Measurements from ENCODE around the gene PHLDB3.

Gene PHLDB3

GRCh38 chr19:43490759-43491158, 13.8 kb downstream of the PHLDB3 start:
- Histone ChIP-seq H3K36me3 (ENCODE audit: insufficient read depth, low read length) (peaks cover 5% of the 10 kb centered on the region), H3K27me3 (ENCODE audit: control insufficient read depth in 1 of 2, insufficient read depth in 2 of 2, low read length in 2 of 2) (no peaks in the 10 kb centered on the region), H3K4me3 (ENCODE audit: low read depth in 1 of 2, low read length in 2 of 2) (no peak overlapping the region), H3K27ac (ENCODE audit: low read depth, low read length) (no peak overlapping the region), H3K9me3 (ENCODE audit: low read length) (no peaks in the 10 kb centered on the region), H3K4me1 (ENCODE audit: insufficient read depth, low read length) (no peaks in the 10 kb centered on the region), H3K9ac (ENCODE audit: low read length) (no peak overlapping the region)

GRCh38 chr19:43489979-43490599, 14.5 kb downstream of the PHLDB3 start:
- H3K4me1 ChIP-seq (ENCODE audit: insufficient read depth, low read length) = no peaks in the 10 kb centered on the region
- no peaks in the 10 kb centered on the region for H3K36me3 ChIP-seq (ENCODE audit: insufficient read depth, low read length)
- H3K9me3 ChIP-seq (ENCODE audit: low read length) = no peaks in the 10 kb centered on the region
- H3K27ac ChIP-seq (ENCODE audit: low read depth, low read length) = no peak overlapping the region
- no peaks in the 10 kb centered on the region for H3K27me3 ChIP-seq (ENCODE audit: control insufficient read depth in 1 of 2, insufficient read depth in 2 of 2, low read length in 2 of 2)
- H3K9ac ChIP-seq (ENCODE audit: low read length) = no peak overlapping the region
- H3K4me3 ChIP-seq (ENCODE audit: low read depth in 1 of 2, low read length in 2 of 2) = no peak overlapping the region

DNA sequence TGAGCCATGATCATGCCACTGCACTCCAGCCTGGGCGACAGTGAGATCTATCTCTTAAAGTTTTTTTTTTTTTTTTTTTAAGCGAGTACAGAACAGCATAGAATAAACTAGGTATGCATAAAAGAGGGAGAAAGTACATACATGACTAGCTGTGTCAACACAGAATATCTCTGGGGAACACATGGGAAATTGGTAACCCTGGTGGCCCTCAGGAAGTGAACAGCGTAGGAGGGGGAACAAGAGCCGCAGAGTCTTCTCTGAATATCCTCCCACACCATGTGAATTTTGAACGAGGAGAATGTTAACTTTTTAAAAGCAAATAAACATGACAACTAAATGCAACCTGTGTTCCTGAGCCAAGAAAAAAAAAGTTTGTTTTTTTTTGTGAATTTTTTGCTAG, 15.2 kb downstream of the PHLDB3 start:
- Histone ChIP-seq H3K4me1 (ENCODE audit: insufficient read depth, low read length) (no peaks in the 10 kb centered on the region), H3K36me3 (ENCODE audit: insufficient read depth, low read length) (no peaks in the 10 kb centered on the region), H3K9ac (ENCODE audit: low read length) (no peak overlapping the region), H3K9me3 (ENCODE audit: low read length) (no peaks in the 10 kb centered on the region), H3K27me3 (ENCODE audit: control insufficient read depth in 1 of 2, insufficient read depth in 2 of 2, low read length in 2 of 2) (no peaks in the 10 kb centered on the region), H3K4me3 (ENCODE audit: low read depth in 1 of 2, low read length in 2 of 2) (no peak overlapping the region), H3K27ac (ENCODE audit: low read depth, low read length) (no peak overlapping the region)

GRCh38 chr19:43488179-43488578, 16.4 kb downstream of the PHLDB3 start:
- Histone ChIP-seq H3K27ac (ENCODE audit: low read depth, low read length) (no peak overlapping the region), H3K4me1 (ENCODE audit: insufficient read depth, low read length) (no peaks in the 10 kb centered on the region)

GRCh38 chr19:43486412-43486811, 18.1 kb downstream of the PHLDB3 start:
- H3K4me1 ChIP-seq (ENCODE audit: insufficient read depth, low read length) = no peaks in the 10 kb centered on the region
- no peaks in the 10 kb centered on the region for H3K27me3 ChIP-seq (ENCODE audit: control insufficient read depth in 1 of 2, insufficient read depth in 2 of 2, low read length in 2 of 2)
- no peak overlapping the region for H3K27ac ChIP-seq (ENCODE audit: low read depth, low read length)
- H3K36me3 ChIP-seq (ENCODE audit: insufficient read depth, low read length) = no peaks in the 10 kb centered on the region
- H3K4me3 ChIP-seq (ENCODE audit: low read depth in 1 of 2, low read length in 2 of 2) = no peak overlapping the region
- H3K9ac ChIP-seq (ENCODE audit: low read length) = no peak overlapping the region
- H3K9me3 ChIP-seq (ENCODE audit: low read length) = no peaks in the 10 kb centered on the region

More at GRCh38 chr19:43488179-43488578, 16.4 kb downstream of the PHLDB3 start:
- Histone ChIP-seq H3K9me3 (ENCODE audit: low read length) (no peaks in the 10 kb centered on the region), H3K4me3 (ENCODE audit: low read depth in 1 of 2, low read length in 2 of 2) (no peak overlapping the region), H3K36me3 (ENCODE audit: insufficient read depth, low read length) (no peaks in the 10 kb centered on the region), H3K9ac (ENCODE audit: low read length) (no peak overlapping the region), H3K27me3 (ENCODE audit: control insufficient read depth in 1 of 2, insufficient read depth in 2 of 2, low read length in 2 of 2) (no peaks in the 10 kb centered on the region)

DNA sequence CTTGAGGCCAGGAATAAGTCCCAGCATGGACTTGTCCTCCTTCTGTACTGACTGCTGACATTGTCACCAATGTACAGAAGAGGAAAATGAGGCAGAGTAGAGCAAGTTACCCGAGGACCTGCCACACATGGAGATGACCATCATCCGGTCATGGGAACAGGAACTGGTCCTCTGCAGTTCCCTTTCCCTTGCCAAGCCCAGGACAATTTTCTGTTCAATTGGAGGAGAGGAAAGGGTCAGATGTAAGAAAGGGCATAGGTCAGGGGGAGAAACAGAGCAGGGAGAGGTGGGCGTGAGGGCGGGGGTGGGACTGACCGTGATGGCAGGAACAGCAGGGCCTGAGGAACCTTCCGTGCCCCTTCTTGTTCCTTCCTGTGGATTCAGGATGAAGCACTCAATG, 18.6 kb downstream of the PHLDB3 start:
- Histone ChIP-seq H3K9me3 (ENCODE audit: low read length) (no peaks in the 10 kb centered on the region), H3K36me3 (ENCODE audit: insufficient read depth, low read length) (no peaks in the 10 kb centered on the region), H3K27me3 (ENCODE audit: control insufficient read depth in 1 of 2, insufficient read depth in 2 of 2, low read length in 2 of 2) (no peaks in the 10 kb centered on the region), H3K4me3 (ENCODE audit: low read depth in 1 of 2, low read length in 2 of 2) (no peak overlapping the region), H3K27ac (ENCODE audit: low read depth, low read length) (no peak overlapping the region), H3K9ac (ENCODE audit: low read length) (no peak overlapping the region), H3K4me1 (ENCODE audit: insufficient read depth, low read length) (no peaks in the 10 kb centered on the region)

- Histone ChIP-seq H3K4me3 (ENCODE audit: low read depth in 1 of 2, low read length in 2 of 2) (no peak overlapping the region), H3K27ac (ENCODE audit: low read depth, low read length) (no peak overlapping the region), H3K9me3 (ENCODE audit: low read length) (no peaks in the 10 kb centered on the region), H3K9ac (ENCODE audit: low read length) (no peak overlapping the region), H3K36me3 (ENCODE audit: insufficient read depth, low read length) (no peaks in the 10 kb centered on the region), H3K4me1 (ENCODE audit: insufficient read depth, low read length) (no peaks in the 10 kb centered on the region), H3K27me3 (ENCODE audit: control insufficient read depth in 1 of 2, insufficient read depth in 2 of 2, low read length in 2 of 2) (no peaks in the 10 kb centered on the region)
Measured at GRCh38 chr19:43483281-43483680, 21.3 kb downstream of the PHLDB3 start.

- H3K4me3 ChIP-seq (ENCODE audit: low read depth in 1 of 2, low read length in 2 of 2) = no peak overlapping the region
- no peak overlapping the region for H3K9ac ChIP-seq (ENCODE audit: low read length)
- H3K4me1 ChIP-seq (ENCODE audit: insufficient read depth, low read length) = no peaks in the 10 kb centered on the region
- H3K27ac ChIP-seq (ENCODE audit: low read depth, low read length) = no peak overlapping the region
- H3K9me3 ChIP-seq (ENCODE audit: low read length) = no peaks in the 10 kb centered on the region
- H3K27me3 ChIP-seq (ENCODE audit: control insufficient read depth in 1 of 2, insufficient read depth in 2 of 2, low read length in 2 of 2) = no peaks in the 10 kb centered on the region
- H3K36me3 ChIP-seq (ENCODE audit: insufficient read depth, low read length) = no peaks in the 10 kb centered on the region
Measured at GRCh38 chr19:43482193-43482592, 22.4 kb downstream of the PHLDB3 start.

DNA sequence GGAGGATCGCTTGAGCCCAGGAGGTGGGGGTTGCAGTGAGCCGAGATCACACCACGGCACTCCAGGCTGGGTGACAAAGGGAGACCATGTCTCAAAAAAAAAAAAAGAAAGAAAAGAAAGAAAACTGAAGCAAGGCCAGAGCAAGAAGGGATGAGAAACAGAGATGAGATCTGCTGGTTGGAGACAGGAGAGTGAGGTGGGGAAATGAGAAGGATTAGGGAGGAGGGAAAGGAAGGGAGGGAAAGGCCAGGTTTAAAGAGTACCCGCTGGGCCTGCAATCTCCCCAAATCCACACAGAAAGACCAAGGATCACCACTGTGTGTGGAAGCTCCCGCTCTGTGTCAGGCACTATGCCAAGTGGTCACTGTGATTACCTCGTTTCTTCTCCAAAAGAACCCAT, 22.8 kb downstream of the PHLDB3 start:
- Histone ChIP-seq H3K27ac (ENCODE audit: low read depth, low read length) (no peak overlapping the region), H3K4me1 (ENCODE audit: insufficient read depth, low read length) (no peaks in the 10 kb centered on the region), H3K4me3 (ENCODE audit: low read depth in 1 of 2, low read length in 2 of 2) (no peak overlapping the region), H3K9me3 (ENCODE audit: low read length) (no peaks in the 10 kb centered on the region), H3K9ac (ENCODE audit: low read length) (no peak overlapping the region), H3K36me3 (ENCODE audit: insufficient read depth, low read length) (no peaks in the 10 kb centered on the region), H3K27me3 (ENCODE audit: control insufficient read depth in 1 of 2, insufficient read depth in 2 of 2, low read length in 2 of 2) (no peaks in the 10 kb centered on the region)

DNA sequence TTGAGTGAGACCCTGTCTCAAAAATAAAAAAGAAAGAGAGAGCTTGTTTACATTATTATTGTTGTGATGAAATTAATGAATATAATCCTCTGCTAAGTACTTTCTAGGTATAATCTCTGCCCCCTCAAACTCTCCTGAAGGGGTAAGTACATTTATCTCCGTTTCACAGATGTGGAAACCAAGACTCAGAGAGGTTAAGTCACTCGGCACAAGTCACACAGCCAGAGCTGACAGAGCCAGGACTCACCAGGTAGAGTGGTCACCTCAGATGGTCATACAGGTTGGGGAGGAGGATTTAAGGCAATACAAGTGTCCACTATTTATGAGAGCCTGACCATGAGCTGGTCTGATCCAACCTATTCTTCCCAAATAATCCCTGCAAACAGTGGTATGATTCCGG, 24.0 kb downstream of the PHLDB3 start:
- Histone ChIP-seq H3K36me3 (ENCODE audit: insufficient read depth, low read length) (no peaks in the 10 kb centered on the region), H3K27ac (ENCODE audit: low read depth, low read length) (no peak overlapping the region), H3K27me3 (ENCODE audit: control insufficient read depth in 1 of 2, insufficient read depth in 2 of 2, low read length in 2 of 2) (no peaks in the 10 kb centered on the region), H3K4me3 (ENCODE audit: low read depth in 1 of 2, low read length in 2 of 2) (no peak overlapping the region), H3K4me1 (ENCODE audit: insufficient read depth, low read length) (peaks cover 2% of the 10 kb centered on the region), H3K9ac (ENCODE audit: low read length) (no peak overlapping the region), H3K9me3 (ENCODE audit: low read length) (no peaks in the 10 kb centered on the region)

DNA sequence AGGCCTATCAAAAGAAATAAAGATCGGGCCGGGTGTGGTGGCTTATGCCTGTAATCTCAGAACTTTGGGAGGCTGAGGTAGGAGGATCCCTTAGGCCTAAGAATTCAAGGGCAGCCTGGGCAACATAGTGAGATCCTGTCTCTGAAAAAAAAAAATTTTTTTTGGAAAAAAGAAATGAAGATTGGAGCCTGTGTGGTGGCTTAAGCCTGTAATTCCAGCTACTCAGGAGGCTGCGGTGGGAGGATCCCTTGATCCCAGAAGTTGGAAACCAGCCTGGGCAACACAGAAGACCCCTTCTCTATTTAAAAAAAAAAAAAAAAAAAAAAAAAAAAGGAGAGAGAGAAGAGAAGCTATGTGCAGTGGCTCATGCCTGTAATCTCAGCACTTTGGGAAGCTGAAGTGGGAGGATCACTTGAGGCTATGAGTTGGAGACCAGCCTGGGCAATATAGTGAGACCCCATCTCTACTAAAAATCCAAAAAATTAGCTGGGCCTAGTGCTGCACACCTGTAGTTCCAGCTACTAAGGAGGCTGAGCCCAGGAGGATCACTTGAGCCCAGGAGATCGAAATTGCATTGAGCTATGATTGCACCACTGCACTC, 24.5 kb downstream of the PHLDB3 start:
- Histone ChIP-seq H3K36me3 (ENCODE audit: insufficient read depth, low read length) (no peaks in the 10 kb centered on the region), H3K4me1 (ENCODE audit: insufficient read depth, low read length) (peaks cover 5% of the 10 kb centered on the region), H3K4me3 (ENCODE audit: low read depth in 1 of 2, low read length in 2 of 2) (no peak overlapping the region), H3K9ac (ENCODE audit: low read length) (no peak overlapping the region), H3K9me3 (ENCODE audit: low read length) (no peaks in the 10 kb centered on the region), H3K27ac (ENCODE audit: low read depth, low read length) (no peak overlapping the region), H3K27me3 (ENCODE audit: control insufficient read depth in 1 of 2, insufficient read depth in 2 of 2, low read length in 2 of 2) (no peaks in the 10 kb centered on the region)

DNA sequence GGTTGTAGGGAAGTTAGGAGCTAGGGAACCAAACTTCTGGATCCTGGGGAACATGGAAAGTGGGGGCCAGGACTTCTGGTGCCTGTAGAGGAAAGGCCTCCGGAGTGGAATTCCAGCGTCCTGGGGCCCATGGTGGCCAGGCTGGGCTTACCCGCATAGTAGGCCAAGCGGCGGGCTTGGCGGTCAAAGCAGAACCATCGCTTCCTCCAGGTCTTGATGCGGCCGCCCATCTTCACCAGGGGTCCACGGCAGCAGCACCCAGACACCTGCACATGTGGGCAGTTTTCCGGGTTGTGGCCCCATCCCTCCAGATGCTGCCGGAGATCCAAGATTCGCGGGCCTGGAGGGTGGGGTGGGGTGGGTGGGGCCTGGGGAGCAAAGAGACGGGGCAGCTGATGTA, 25.3 kb downstream of the PHLDB3 start:
- H3K27me3 ChIP-seq (ENCODE audit: control insufficient read depth in 1 of 2, insufficient read depth in 2 of 2, low read length in 2 of 2) = no peaks in the 10 kb centered on the region
- no peak overlapping the region for H3K9ac ChIP-seq (ENCODE audit: low read length)
- H3K36me3 ChIP-seq (ENCODE audit: insufficient read depth, low read length) = no peaks in the 10 kb centered on the region
- peaks cover 12% of the 10 kb centered on the region for H3K4me1 ChIP-seq (ENCODE audit: insufficient read depth, low read length)
- no peak overlapping the region for H3K27ac ChIP-seq (ENCODE audit: low read depth, low read length)
- no peaks in the 10 kb centered on the region for H3K9me3 ChIP-seq (ENCODE audit: low read length)
- no peak overlapping the region for H3K4me3 ChIP-seq (ENCODE audit: low read depth in 1 of 2, low read length in 2 of 2)

All from muscle layer of colon (tissue), 2 donors.